OCI-LY7 (cell line): Measurements from ENCODE around the gene CCDC190.

Source experiments
- CTCF ChIP-seq: fragments of 200-600 bp; sonication (generic); conservative IDR thresholded peaks from 2 replicates; pipeline ENCODE4 v1.5.1; 2014; ENCODE audit warnings: mild to moderate bottlenecking, antibody characterized with exemption, low read length, moderate library complexity, mixed read lengths
- EZH2phosphoT487 ChIP-seq: fragments of 200-600 bp; sonication (generic); IDR thresholded peaks from 2 replicates; pipeline ENCODE4 v1.6.1; 2018; ENCODE audit warnings: low read depth, borderline replicate concordance, mild to moderate bottlenecking, mixed run types, antibody characterized with exemption, low read length, moderate library complexity, mixed read lengths

- TF ChIP-seq CTCF (no peak), EZH2phosphoT487 (no peak)
Measured at GRCh38 chr1:162877412-162877811, 16.4 kb upstream of the CCDC190 start.
